HG03280 (cell line): ENCODE data around the gene STX10.

Source experiments
- ATAC-seq: cut with Tn5 transposase; IDR thresholded peaks from one replicate; pipeline ENCODE4 v1.9.1; 2021; ENCODE audit warnings: mild to moderate bottlenecking, moderate library complexity; ENCODE audit not compliant: unreplicated experiment

The STX10 gene

GRCh38 chr19:13101590-13102415 lies 48.4 kb downstream of the STX10 start:
- no peak for ATAC-seq

GRCh38 chr19:13100841-13101589 lies 49.2 kb downstream of the STX10 start:
- no peak for ATAC-seq

GRCh38 chr19:13100031-13100588 lies 50.1 kb downstream of the STX10 start:
- no peak for ATAC-seq

GRCh38 chr19:13099073-13099999 lies 50.8 kb downstream of the STX10 start:
- ATAC-seq, result no peak

- ATAC-seq, result no peak
These were observed 51.7 kb downstream of the STX10 start for GRCh38 chr19:13098277-13099072.

- ATAC-seq, result no peak
These were observed 52.5 kb downstream of the STX10 start for GRCh38 chr19:13097463-13098258.

DNA sequence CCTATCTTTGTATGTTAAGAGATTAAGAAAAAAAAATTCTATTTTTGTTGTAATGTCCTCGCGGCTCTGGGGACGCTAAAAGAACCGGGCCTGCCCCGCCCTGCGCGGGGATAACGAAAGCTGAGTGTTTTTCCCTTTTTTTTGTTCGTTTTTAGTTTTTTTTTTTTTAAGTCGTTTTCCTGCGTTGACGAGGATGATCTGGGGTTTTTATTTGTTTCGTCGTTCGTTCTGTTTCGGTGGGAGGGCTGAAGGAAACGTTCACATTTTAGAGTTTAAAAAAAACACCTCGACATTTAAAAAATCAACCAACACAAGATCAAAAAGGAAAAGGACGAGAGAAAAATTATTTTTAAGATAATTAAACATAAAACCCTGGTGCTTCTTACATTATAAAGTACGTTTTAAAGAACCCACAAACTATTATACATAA lies 53.1 kb downstream of the STX10 start:
- ATAC-seq, result no peak

DNA sequence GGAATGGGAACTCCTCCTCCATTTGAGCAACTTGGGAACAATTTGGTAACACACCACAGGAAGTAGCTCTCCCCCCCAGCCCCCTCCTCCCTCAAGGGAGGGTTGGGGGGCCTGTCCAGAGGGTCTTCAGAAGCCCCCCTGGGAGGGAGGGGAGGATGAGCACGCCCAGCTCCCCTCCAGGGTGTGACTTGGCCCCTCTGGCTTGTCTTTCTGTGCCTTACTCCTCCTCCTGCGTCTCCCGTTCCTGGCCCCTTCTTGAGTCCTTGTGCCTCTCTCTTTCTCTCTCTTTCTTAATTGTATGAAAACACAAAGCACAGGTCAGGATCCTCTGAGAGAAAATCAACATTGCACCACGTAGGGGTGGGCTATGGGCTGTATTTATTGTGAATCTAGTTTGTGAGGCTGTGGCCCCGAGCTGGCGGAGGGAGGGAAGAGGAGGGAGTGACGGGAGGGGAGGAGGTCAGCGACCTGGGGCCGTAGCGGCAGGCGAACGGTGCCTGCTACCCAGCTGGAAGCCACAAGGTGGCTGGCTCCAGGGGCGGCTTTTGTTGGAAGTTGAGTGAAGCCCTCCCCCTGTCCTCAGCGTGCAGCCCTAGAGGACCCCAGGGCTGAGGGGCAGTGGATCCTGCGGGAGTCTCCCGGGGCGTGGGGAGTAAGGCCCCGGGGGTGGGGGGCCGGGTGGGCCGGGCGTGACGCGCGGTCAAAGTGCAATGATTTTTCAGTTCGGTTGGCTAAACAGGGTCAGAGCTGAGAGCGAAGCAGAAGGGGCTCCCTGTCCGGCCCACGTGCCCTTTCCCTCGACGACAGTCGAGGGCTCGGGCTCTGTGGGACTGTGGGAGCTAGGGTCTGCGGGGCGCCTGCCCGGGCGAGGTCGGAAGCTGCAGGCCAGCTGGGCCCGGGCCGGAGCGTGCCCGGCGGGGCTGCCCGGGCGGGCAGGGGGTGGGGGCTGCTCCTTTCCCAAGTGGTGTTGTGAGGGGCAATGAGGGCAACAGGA lies 53.9 kb downstream of the STX10 start:
- ATAC-seq, result no peak

GRCh38 chr19:13095393-13095784 lies 54.8 kb downstream of the STX10 start:
- ATAC-seq, result no peak

DNA sequence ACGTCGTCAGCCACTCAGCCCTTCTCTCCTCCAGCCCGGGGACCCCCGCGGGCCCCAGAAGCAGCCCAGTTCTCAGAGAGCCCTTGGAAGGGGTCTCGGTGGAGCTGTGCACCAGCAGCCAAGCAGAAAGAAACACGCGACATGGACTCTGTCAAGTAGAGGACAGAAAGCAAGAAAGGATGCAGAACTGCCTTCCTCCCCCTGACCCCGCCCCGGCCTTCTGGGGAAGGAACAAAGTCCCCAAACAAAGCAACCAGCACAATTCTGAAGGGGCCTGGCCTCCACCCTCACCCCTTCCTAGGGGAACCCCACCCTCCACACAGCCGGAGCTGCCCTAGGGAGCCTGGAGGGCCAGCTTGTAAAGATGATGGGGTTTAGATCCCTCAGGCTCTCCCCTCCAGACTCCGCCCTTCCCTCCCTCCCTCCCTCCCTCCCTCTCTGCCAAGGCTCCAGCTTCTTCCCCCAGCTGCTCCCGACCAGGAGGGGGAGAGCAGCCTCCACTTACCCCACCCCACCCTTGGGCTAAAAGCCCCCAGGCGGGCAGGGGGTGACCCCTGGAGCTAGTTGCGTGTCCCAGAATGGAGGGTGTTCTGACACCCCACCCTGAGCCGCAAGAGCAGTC lies 55.3 kb downstream of the STX10 start:
- ATAC-seq, result no peak

DNA sequence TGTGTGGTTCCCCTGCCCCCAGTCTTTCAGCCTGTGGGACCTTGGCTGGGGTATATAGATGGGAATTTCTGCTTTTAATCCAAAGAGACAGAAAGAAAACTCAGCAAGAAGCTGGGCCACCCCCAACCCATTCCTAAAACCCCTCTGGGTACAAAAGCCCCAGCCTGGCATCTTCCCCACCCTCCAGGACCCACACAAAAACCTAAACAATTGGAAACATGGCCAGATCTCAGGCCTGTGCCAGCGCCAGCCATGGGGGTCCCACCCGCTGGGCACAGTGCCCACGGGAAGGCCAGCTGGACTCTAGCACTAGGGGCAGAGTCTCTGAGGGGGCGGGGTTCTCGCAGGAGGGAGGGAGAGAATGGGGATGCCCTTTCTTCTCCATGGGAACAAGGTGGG lies 56.1 kb downstream of the STX10 start:
- ATAC-seq, result no peak
